Activated naive CD4-positive, alpha-beta T cell treated with anti-CD3 and anti-CD28 coated beads for 36 hours (primary cell): ENCODE results near the gene TEX35. TPM values are rescaled to one million over a fixed set of nuclear protein-coding genes. Genes with fewer than 3 reads are reported as not detected.
"Not testable (repeated sequence)": the region's sequence is repeated elsewhere in the genome, so short reads cannot be mapped to it uniquely, and the experiment has no call there.

Source experiments
- CTCF ChIA-PET: fragments of 350-600 bp; sonication (Branson Sonifier 250); formaldehyde crosslinking; loops from one replicate; lab custom pipeline; 2021; ENCODE audit warnings: antibody characterized with exemption; lab: Charles Lee
- DNase-seq: peaks from one replicate; pipeline ENCODE4 v3.0.0-alpha.2; 2020
- H3K27ac Mint-ChIP-seq: one replicate; pipeline ENCODE4 v1.8.0; 2021; ENCODE audit warnings: mild to moderate bottlenecking, mixed read lengths
- H3K27me3 Mint-ChIP-seq: one replicate; pipeline ENCODE4 v1.8.0; 2021; ENCODE audit warnings: low read depth, mixed read lengths
- H3K36me3 Mint-ChIP-seq: one replicate; pipeline ENCODE4 v1.8.0; 2021; ENCODE audit warnings: low read depth, mixed read lengths
- H3K4me1 Mint-ChIP-seq: one replicate; pipeline ENCODE4 v1.8.0; 2021; ENCODE audit warnings: low read depth, mixed read lengths
- H3K4me3 Mint-ChIP-seq: one replicate; pipeline ENCODE4 v1.8.0; 2021; ENCODE audit warnings: mild to moderate bottlenecking, moderate library complexity, mixed read lengths
- H3K9me3 Mint-ChIP-seq: one replicate; pipeline ENCODE4 v1.8.0; 2021; ENCODE audit warnings: mixed read lengths
- intact Hi-C: fragments of 100-400 bp; cut with micrococcal nuclease; formaldehyde crosslinking; loops from one replicate; pipeline ENCODE4 v1.15.1; 2023
- total RNA-seq, 2 experiments: library from RNA; stranded (reverse); gene quantifications; one replicate each; pipeline ENCODE4 v1.2.3, GENCODE V29; 2021

Gene TEX35
- total RNA-seq, 2 experiments from 2014 or later: not detected

DNA sequence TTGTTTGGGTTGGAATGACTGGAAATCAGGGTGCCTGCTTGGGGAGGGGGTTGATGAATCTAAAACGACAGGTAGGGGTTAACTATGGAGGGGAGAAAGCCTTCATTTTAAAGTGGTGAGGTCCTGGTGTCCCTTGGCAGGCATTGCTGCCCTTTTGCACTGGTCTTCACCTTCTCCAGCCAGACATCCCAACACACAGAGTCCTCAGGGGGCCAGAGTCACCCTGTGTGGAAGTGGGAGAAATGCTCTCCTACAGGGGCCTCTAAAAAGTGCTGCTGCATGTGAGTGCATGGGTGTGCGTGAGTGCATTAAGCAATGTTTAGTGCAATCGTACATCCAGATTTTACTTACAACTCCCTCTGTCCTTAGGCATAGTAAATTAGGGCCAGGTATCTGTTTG lies 39.0 kb downstream of the TEX35 start:
- Mint-ChIP-seq H3K27me3 (no peaks in the 10 kb centered on the region), H3K4me1 (no peaks in the 10 kb centered on the region), H3K4me3 (no peak overlapping the region), H3K9me3 (peaks cover 11% of the 10 kb centered on the region), H3K27ac (no peak overlapping the region), H3K36me3 (peaks cover 6% of the 10 kb centered on the region)
- intact Hi-C loops: no loop called here
- no peak for DNase-seq
- CTCF ChIA-PET: interaction anchor here (1.1 kb wide), 1 partner anchor 8 kb away, joined by 4 read pairs; no protein-coding TSS in a partner anchor

DNA sequence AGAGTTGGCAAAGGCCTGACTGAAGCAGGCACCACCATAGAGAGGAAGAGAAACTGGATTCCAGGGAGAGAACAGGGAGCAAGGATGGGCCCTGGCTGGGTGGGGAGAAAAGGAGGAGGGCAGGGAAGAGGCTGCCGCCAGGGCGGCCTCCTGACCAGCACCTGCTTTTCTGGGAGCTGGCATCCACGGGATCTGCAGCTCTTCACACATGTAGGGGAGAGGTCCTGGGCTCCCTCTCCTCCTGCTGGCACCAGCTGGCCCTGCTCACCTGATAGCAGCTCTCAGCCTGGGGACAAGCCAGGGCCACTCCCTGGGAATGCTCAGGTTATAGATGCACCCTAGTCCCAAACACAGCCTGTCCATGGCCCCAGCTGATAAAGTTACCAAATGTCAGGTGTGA lies 39.9 kb downstream of the TEX35 start:
- no peak overlapping the region for H3K27ac Mint-ChIP-seq
- intact Hi-C loops: no loop called here
- no peaks in the 10 kb centered on the region for H3K4me1 Mint-ChIP-seq
- peaks cover 6% of the 10 kb centered on the region for H3K36me3 Mint-ChIP-seq
- H3K4me3 Mint-ChIP-seq: no peak overlapping the region
- CTCF ChIA-PET: interaction anchor here (1.1 kb wide), 1 partner anchor 9 kb away, joined by 4 read pairs; no protein-coding TSS in a partner anchor
- no peak for DNase-seq
- no peaks in the 10 kb centered on the region for H3K27me3 Mint-ChIP-seq
- peaks cover 11% of the 10 kb centered on the region for H3K9me3 Mint-ChIP-seq

DNA sequence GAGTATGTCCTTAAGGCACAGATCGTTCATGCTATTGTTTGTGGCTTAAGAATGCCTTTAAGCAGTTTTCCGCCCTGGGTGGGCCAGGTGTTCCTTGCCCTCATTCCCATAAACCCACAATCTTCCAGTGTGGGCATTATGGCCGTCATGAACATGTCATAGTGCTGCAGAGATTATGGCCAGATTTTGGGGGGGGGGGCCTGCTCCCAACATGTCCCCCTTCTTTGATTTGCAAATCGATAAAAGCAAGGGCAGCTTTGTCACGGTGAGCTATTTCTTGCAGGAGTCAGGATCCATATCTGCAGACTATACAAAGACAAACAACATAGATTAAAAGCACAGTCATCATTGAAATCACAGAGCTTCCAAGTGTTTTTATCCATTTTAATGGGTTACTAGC lies 41.4 kb downstream of the TEX35 start:
- H3K36me3 Mint-ChIP-seq, H3K27me3 Mint-ChIP-seq, H3K4me1 Mint-ChIP-seq, DNase-seq, H3K27ac Mint-ChIP-seq, CTCF ChIA-PET, H3K4me3 Mint-ChIP-seq, intact Hi-C loops: not testable (repeated sequence)
- peaks cover 11% of the 10 kb centered on the region for H3K9me3 Mint-ChIP-seq

DNA sequence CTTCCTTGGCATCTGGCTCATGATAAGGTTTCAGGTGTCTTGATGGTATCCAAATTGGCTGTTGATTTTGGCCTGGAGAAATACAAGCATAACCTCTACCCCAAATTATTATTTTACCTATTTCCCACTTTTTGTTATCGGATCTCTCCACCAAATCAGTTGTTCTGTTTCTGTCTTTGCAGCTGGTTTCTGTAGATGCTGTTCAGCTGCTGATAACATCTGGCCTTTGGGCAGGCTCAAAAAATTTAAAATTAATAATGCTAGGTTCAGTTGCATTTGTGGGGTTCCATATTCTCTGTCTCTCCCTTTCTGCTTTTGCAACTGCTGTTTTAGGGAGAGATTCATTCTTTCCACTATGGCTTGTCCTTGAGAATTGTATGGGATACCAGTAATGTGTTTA lies 42.7 kb downstream of the TEX35 start:
- intact Hi-C loops, H3K36me3 Mint-ChIP-seq, H3K27ac Mint-ChIP-seq, DNase-seq, CTCF ChIA-PET, H3K4me3 Mint-ChIP-seq, H3K27me3 Mint-ChIP-seq, H3K4me1 Mint-ChIP-seq: not testable (repeated sequence)
- peaks cover 11% of the 10 kb centered on the region for H3K9me3 Mint-ChIP-seq

DNA sequence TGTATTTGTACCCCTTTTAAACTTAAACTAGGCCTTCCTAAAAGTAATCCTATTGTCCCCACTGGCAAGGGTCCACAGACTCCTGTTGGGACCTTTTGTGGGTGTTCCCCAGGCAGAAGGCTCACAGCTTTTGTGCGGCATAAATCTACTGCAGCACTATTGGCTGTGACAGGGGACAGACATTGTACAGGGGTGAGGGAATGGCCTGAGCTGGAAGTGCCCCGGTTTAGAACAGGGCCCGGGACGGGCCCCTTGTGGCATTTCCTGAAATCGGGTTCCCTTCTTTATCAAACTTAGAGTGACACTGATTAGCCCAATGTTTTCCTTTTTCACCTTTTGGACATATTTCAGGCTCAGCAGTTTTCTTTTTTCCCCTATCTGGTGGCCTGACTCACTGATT lies 45.9 kb downstream of the TEX35 start:
- H3K27ac Mint-ChIP-seq, H3K36me3 Mint-ChIP-seq, H3K4me1 Mint-ChIP-seq, DNase-seq, H3K4me3 Mint-ChIP-seq, H3K27me3 Mint-ChIP-seq, intact Hi-C loops: not testable (repeated sequence)
- CTCF ChIA-PET: interaction anchor here (0.6 kb wide), 1 partner anchor 435 kb away, joined by 3 read pairs; no protein-coding TSS in a partner anchor
- peaks cover 10% of the 10 kb centered on the region for H3K9me3 Mint-ChIP-seq

DNA sequence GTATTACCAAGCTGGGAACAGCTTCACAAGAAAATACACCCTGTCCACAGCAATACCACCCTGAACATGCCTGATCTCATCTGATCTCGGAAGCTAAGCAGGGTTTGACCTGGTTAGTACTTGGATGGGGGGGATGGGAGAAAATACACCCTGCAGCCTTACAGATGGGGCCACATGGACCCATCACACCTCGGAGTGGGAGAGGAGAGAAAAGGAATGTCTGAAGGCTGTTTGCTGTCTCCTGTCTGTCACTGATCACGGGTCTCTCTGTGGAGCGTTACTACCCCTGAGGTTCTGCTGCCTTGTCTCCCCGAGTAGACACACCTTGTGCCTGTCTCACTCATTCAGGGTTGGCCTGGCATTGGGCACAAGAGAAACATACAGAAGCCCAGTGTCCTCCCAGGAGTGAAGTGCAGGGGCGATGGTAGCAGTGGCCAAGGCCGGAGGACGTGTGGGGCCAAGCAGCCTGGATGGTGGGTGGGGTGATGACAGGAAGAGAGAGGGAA lies 48.0 kb downstream of the TEX35 start:
- Mint-ChIP-seq H3K4me1 (no peaks in the 10 kb centered on the region), H3K36me3 (no peaks in the 10 kb centered on the region), H3K4me3 (no peak overlapping the region), H3K9me3 (no peaks in the 10 kb centered on the region), H3K27ac (no peak overlapping the region), H3K27me3 (no peaks in the 10 kb centered on the region)
- intact Hi-C loops: no loop called here
- CTCF ChIA-PET: interaction anchor here (0.6 kb wide), 1 partner anchor 175 kb away, joined by 3 read pairs; no protein-coding TSS in a partner anchor
- no peak for DNase-seq

DNA sequence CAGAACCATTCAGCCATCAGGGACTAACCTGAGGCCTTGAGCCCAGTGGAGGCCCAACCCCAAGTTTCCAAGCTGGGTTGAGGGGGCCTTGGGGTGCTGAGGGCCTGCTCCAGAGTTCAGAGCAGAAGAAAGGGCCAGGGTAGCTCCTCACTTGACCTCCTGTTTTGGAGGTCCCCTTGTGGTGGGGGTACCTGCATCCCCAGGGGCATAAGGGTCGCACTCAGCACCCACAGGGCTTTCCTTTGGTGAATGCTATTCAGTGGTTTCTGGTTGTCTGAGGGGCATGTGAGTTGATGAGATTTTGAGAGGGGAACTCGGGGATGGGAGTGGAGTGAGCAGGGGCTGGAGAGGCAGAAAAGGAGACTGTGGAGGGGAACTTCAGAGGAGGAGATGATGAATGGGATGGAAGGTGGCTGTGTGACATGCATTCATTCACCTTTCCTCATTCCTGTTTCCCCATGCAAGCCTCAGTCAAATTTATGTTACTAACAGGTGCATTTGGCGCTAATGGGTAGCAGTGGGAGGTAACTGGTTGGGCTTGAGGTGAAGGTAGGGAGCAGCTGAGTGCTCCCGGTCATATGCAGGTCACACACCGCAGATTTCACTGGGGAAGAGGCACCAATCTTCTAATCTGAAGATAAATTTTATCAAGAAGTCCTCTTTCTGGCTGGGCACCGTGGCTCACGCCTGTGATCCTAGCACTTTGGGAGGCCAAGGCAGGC lies 50.4 kb downstream of the TEX35 start:
- Mint-ChIP-seq H3K9me3 (no peaks in the 10 kb centered on the region), H3K4me3 (no peak overlapping the region), H3K27ac (no peak overlapping the region), H3K36me3 (no peaks in the 10 kb centered on the region), H3K4me1 (no peaks in the 10 kb centered on the region), H3K27me3 (peaks cover 3% of the 10 kb centered on the region)
- DNase-seq: no peak
- CTCF ChIA-PET: no interaction called here
- intact Hi-C loops: no loop called here

DNA sequence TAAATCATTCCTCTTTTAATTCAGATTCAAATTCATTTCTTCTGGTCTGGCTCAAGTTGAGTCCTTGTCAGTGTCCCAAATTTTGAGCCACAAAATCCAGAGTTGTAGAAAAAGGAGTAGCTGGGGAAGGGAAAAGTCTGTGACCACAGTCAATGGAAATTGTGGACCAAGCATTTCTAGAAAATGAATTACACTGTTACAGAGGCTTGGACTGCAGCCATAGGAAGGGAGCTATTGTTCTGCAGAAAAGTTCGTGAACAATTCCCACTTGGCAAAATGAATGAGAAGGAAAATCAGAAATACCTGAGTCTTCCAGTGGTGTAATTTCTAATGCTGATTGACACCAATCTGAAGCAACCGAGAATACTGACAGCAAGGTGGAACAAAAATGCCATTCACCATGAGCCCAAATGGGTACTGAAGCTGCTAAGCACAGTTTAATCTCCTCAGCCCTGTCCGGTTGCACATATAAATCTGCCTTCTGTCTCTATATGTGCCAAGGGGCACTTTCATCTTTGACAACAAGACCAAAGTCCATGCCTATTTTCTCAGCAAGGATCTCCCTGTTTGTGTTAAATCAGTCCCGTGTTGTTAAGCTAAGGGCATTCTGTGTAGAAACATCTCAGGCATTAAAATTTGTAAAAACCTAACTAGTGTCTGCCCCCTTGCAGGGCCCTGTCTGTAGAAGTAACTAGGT lies 51.3 kb downstream of the TEX35 start:
- CTCF ChIA-PET: no interaction called here
- Mint-ChIP-seq H3K27me3 (peaks cover 3% of the 10 kb centered on the region), H3K4me3 (no peak overlapping the region), H3K27ac (no peak overlapping the region), H3K9me3 (no peaks in the 10 kb centered on the region), H3K36me3 (no peaks in the 10 kb centered on the region), H3K4me1 (no peaks in the 10 kb centered on the region)
- intact Hi-C loops: no loop called here
- no peak for DNase-seq

DNA sequence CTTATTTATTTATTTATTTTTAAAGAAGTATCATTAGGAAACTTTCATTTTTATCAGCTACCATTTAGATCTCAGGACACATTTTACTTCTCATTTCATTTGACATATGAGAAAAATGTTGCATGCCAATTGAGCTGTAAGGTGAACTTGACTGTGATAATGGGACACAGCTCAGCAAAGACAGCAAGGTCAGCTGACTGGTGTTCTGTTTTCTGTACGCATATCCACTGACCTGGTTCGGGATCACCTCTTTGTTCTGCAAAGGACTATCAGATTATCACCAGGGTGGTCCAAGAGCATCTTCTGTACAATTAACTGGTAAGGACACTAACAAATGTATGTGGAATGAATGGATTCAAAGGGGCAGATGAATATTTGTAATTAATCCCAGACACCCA lies 51.9 kb downstream of the TEX35 start:
- CTCF ChIA-PET: no interaction called here
- Mint-ChIP-seq H3K4me1 (no peaks in the 10 kb centered on the region), H3K9me3 (no peaks in the 10 kb centered on the region), H3K27me3 (peaks cover 5% of the 10 kb centered on the region), H3K27ac (no peak overlapping the region), H3K36me3 (no peaks in the 10 kb centered on the region), H3K4me3 (no peak overlapping the region)
- intact Hi-C loops: no loop called here
- DNase-seq: no peak

DNA sequence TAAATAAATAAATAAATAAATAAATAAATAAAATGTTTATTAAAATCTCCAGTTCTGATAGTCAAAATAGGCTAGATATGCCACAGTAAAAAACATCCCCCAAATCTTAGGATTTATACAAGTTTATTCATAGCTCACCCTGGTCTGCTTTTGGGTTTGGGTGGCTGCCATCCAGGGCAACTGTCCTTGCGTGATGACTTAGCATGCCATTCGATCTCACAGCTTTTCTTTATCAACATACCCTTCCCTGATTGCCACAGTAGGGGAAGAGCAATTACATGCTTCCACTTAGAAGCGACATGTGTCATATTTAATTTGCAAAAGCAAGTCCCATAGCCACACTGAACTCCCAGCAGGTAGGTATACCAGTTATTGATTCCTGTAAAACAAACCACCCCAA lies 52.7 kb downstream of the TEX35 start:
- intact Hi-C loops: no loop called here
- CTCF ChIA-PET: no interaction called here
- no peaks in the 10 kb centered on the region for H3K4me1 Mint-ChIP-seq
- no peak overlapping the region for H3K4me3 Mint-ChIP-seq
- H3K36me3 Mint-ChIP-seq: no peaks in the 10 kb centered on the region
- peaks cover 7% of the 10 kb centered on the region for H3K27me3 Mint-ChIP-seq
- H3K9me3 Mint-ChIP-seq: no peaks in the 10 kb centered on the region
- DNase-seq: no peak
- H3K27ac Mint-ChIP-seq: no peak overlapping the region

DNA sequence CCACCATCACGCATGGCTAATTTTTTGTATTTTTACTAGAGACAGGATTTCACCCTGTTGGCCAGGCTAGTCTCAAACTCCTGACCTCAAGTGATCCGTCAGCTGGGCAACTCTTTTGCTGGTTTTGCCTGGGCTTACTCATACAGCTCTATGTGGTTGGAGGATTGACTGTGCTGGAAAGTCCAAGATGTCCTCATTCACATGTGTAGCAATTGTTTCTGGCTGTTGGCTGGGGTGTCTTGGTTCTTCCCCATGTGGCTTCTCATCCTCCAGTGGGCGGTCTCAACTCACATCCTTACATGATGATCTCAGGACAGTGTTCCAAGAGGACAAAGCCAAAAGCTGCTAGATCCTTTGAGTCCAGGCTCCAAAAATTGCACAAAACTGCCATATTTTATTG lies 53.3 kb downstream of the TEX35 start:
- Mint-ChIP-seq H3K9me3 (no peaks in the 10 kb centered on the region), H3K4me3 (no peak overlapping the region), H3K27me3 (peaks cover 7% of the 10 kb centered on the region), H3K27ac (no peak overlapping the region), H3K36me3 (no peaks in the 10 kb centered on the region), H3K4me1 (no peaks in the 10 kb centered on the region)
- CTCF ChIA-PET: no interaction called here
- intact Hi-C loops: no loop called here
- DNase-seq: no peak

DNA sequence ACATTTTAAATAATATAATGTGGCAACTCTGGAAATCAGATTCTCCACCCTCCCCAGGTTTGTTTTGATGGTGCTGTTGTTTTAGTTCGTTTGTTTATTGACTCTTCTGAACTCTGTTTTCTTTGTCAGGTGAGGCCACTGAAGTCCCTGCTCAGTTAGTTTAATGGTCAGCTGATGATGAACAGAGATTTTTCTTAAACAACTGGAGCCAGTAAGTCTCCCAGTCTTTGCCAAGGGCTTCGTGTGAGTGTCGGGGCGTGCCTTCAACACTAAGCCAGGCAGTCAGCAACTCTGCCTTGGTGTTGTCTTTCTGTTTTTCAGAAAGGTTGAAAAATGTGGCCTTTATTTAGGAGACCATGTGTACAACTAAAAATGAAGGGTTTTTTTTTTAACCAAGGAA lies 58.9 kb downstream of the TEX35 start:
- no peak overlapping the region for H3K4me3 Mint-ChIP-seq
- H3K27ac Mint-ChIP-seq: no peak overlapping the region
- no peaks in the 10 kb centered on the region for H3K4me1 Mint-ChIP-seq
- CTCF ChIA-PET: no interaction called here
- H3K9me3 Mint-ChIP-seq: no peaks in the 10 kb centered on the region
- DNase-seq: no peak
- intact Hi-C loops: no loop called here
- H3K36me3 Mint-ChIP-seq: no peaks in the 10 kb centered on the region
- H3K27me3 Mint-ChIP-seq: peaks cover 8% of the 10 kb centered on the region
